Measurements from ENCODE around the gene HDAC4. TPM values are rescaled to one million over a fixed set of nuclear protein-coding genes. Genes with fewer than 3 reads are reported as not detected.

Gene HDAC4
- total RNA-seq, 2 donors from 2014 or later = 8.1 to 20.1 TPM

- peak overlapping the region; percentile 70 to 74 for H3K27ac ChIP-seq
- H3K27me3 ChIP-seq = no peaks in the 10 kb centered on the region
- H3K4me1 ChIP-seq = peaks cover 0 to 30% of the 10 kb centered on the region in 2 donors
- H3K4me3 ChIP-seq = peak overlapping the region; percentile 45 to 60
- H3K36me3 ChIP-seq = no peaks in the 10 kb centered on the region
- no peak for DNase-seq (ENCODE audit: low spot score)
- H3K9me3 ChIP-seq = no peaks in the 10 kb centered on the region
- no peak for TF ChIP-seq CTCF (IDR thresholded peaks at IDR 0.05)
Measured at GRCh38 chr2:239399433-239399920, 1.3 kb downstream of the HDAC4 start.

GRCh38 chr2:239398521-239398921 lies 2.3 kb downstream of the HDAC4 start:
- no peak for DNase-seq (ENCODE audit: low spot score)
- no peak overlapping the region for H3K4me3 ChIP-seq
- H3K27ac ChIP-seq = peak overlapping the region; percentile 70 to 74
- H3K27me3 ChIP-seq = no peaks in the 10 kb centered on the region
- H3K36me3 ChIP-seq = no peaks in the 10 kb centered on the region
- H3K9me3 ChIP-seq = no peaks in the 10 kb centered on the region
- H3K4me1 ChIP-seq = peaks cover 0 to 40% of the 10 kb centered on the region in 2 donors
- no peak for TF ChIP-seq CTCF (IDR thresholded peaks at IDR 0.05)

GRCh38 chr2:239397931-239398471 lies 2.8 kb downstream of the HDAC4 start:
- no peak for DNase-seq (ENCODE audit: low spot score)
- peaks cover 0 to 45% of the 10 kb centered on the region in 2 donors for H3K4me1 ChIP-seq
- no peaks in the 10 kb centered on the region for H3K27me3 ChIP-seq
- H3K36me3 ChIP-seq = no peaks in the 10 kb centered on the region
- H3K4me3 ChIP-seq = no peak overlapping the region
- H3K9me3 ChIP-seq = no peaks in the 10 kb centered on the region
- TF ChIP-seq CTCF (IDR thresholded peaks at IDR 0.05) = no peak
- peak overlapping the region; percentile 70 to 74 for H3K27ac ChIP-seq

GRCh38 chr2:239396881-239397681 lies 3.7 kb downstream of the HDAC4 start:
- Histone ChIP-seq H3K4me1 (peaks cover 0 to 50% of the 10 kb centered on the region in 2 donors), H3K27ac (peak overlapping the region; percentile 70 to 74), H3K4me3 (no peak overlapping the region), H3K9me3 (no peaks in the 10 kb centered on the region), H3K27me3 (no peaks in the 10 kb centered on the region), H3K36me3 (no peaks in the 10 kb centered on the region)
- DNase-seq (ENCODE audit: low spot score) = no peak
- peak in 1 of 2 donors; percentile 23 for TF ChIP-seq CTCF (IDR thresholded peaks at IDR 0.05)

- peaks cover 0 to 46% of the 10 kb centered on the region in 2 donors for H3K4me1 ChIP-seq
- H3K9me3 ChIP-seq = no peaks in the 10 kb centered on the region
- peak overlapping the region; percentile 0 to 74 for H3K27ac ChIP-seq
- H3K27me3 ChIP-seq = no peaks in the 10 kb centered on the region
- no peak for DNase-seq (ENCODE audit: low spot score)
- H3K36me3 ChIP-seq = no peaks in the 10 kb centered on the region
- H3K4me3 ChIP-seq = no peak overlapping the region
- no peak for TF ChIP-seq CTCF (IDR thresholded peaks at IDR 0.05)
Measured at GRCh38 chr2:239395524-239395923, 5.3 kb downstream of the HDAC4 start.

Measured in right atrium auricular region (tissue), 2 donors.